Endothelial cell of umbilical vein (primary cell): ENCODE results near the gene DCTD. TPM values are rescaled to one million over a fixed set of nuclear protein-coding genes. Genes with fewer than 3 reads are reported as not detected.

Experiments used
- BruUV-seq: library from RNA; stranded (reverse); fragments of 400-500 nt; replicated peaks from 2 replicates; lab custom pipeline; 2021; lab: Mats Ljungman, UMichigan
- CTCF ChIA-PET: fragments of 300-600, 350-600 bp; sonication (Branson Sonifier 250); formaldehyde crosslinking; loops from one replicate; lab custom pipeline; 2021; ENCODE audit warnings: antibody characterized with exemption, inconsistent platforms; lab: Charles Lee
- POLR2A ChIA-PET: fragments of 300-600, 350-600 bp; sonication (Branson Sonifier 250); formaldehyde crosslinking; loops from one replicate; lab custom pipeline; 2021; ENCODE audit warnings: antibody characterized with exemption, inconsistent platforms; lab: Charles Lee
- DNase-seq: peaks from one replicate; pipeline ENCODE4 v3.0.0-alpha.2; 2011; ENCODE audit warnings: low read depth, low spot score
- FAIRE-seq: peaks from 2 replicates; lab custom pipeline; 2011; peaks lifted over from hg19 to GRCh38; lab: Jason Lieb, UNC
- H2AFZ ChIP-seq: 2 replicates; pipeline ENCODE4 v1.6.0; 2012; ENCODE audit warnings: low read depth, low read length, control low read depth, inconsistent platforms
- H3K27ac ChIP-seq: 2 replicates; pipeline ENCODE4 v1.5.1; 2011; ENCODE audit warnings: low read depth, mild to moderate bottlenecking, control low read depth, low read length, moderate library complexity; ENCODE audit not compliant: insufficient read depth
- H3K27me3 ChIP-seq, 2 experiments: 2 replicates each; pipeline versions ENCODE4 v1.6.0 to v1.6.1; 2011; ENCODE audit warnings: low read length in 2 of 2, mixed read lengths in 1 of 2; ENCODE audit not compliant: control insufficient read depth in 2 of 2, insufficient read depth in 2 of 2
- H3K36me3 ChIP-seq, 2 experiments: 2 replicates in 1 of 2; 3 replicates in 1 of 2; pipeline ENCODE4 v1.5.1; 2011; ENCODE audit warnings: low read length in 2 of 2, mild to moderate bottlenecking in 1 of 2, moderate library complexity in 1 of 2; ENCODE audit not compliant: control insufficient read depth in 2 of 2, insufficient read depth in 2 of 2; ENCODE audit errors: extremely low read depth in 1 of 2
- H3K4me1 ChIP-seq: 3 replicates; pipeline ENCODE4 v1.5.1; 2011; ENCODE audit warnings: mild to moderate bottlenecking, low read length; ENCODE audit not compliant: control insufficient read depth, insufficient read depth; ENCODE audit errors: extremely low read depth
- H3K4me2 ChIP-seq: 2 replicates; pipeline ENCODE4 v1.6.1; 2011; ENCODE audit warnings: low read length, control low read depth, mixed read lengths; ENCODE audit not compliant: insufficient read depth
- H3K4me3 ChIP-seq, 3 experiments: fragments of 200-600 bp in 1 of 3; sonication (generic), shearing (Covaris generic) in 1 of 3; replicated peaks in 1 of 3; 2 replicates each; pipeline ENCODE4 v1.5.1; 2011 to 2016; ENCODE audit warnings: control low read depth in 3 of 3, low read length in 3 of 3, mild to moderate bottlenecking in 2 of 3, inconsistent platforms in 1 of 3, low read depth in 1 of 3, moderate library complexity in 1 of 3; ENCODE audit not compliant: insufficient read depth in 1 of 3
- H3K79me2 ChIP-seq: 2 replicates; pipeline ENCODE4 v1.6.0; 2012; ENCODE audit warnings: low read length, inconsistent platforms; ENCODE audit not compliant: control insufficient read depth, insufficient read depth
- H3K9ac ChIP-seq: replicated peaks from 2 replicates; pipeline ENCODE3; 2011; ENCODE audit warnings: low read length, control low read depth; ENCODE audit not compliant: insufficient read depth; ENCODE audit errors: extremely low read depth
- H3K9me1 ChIP-seq: replicated peaks from 3 replicates; pipeline ENCODE4 v1.6.0; 2011; ENCODE audit warnings: mild to moderate bottlenecking, low read length; ENCODE audit not compliant: control insufficient read depth, insufficient read depth; ENCODE audit errors: extremely low read depth
- H3K9me3 ChIP-seq: replicated peaks from 2 replicates; pipeline ENCODE4 v1.5.1; 2012; ENCODE audit warnings: low read length, inconsistent platforms; ENCODE audit not compliant: control insufficient read depth, insufficient read depth
- H4K20me1 ChIP-seq: replicated peaks from 2 replicates; pipeline ENCODE3; 2011; ENCODE audit warnings: mild to moderate bottlenecking, low read length; ENCODE audit not compliant: control insufficient read depth, insufficient read depth; ENCODE audit errors: extremely low read depth
- EZH2 ChIP-seq: IDR thresholded peaks from 2 replicates; pipeline ENCODE4 v1.6.1; 2012; ENCODE audit warnings: borderline replicate concordance, low read depth, mild to moderate bottlenecking, moderate library complexity, low read length, inconsistent platforms; ENCODE audit not compliant: severe bottlenecking
- FOS ChIP-seq: IDR thresholded peaks from 2 replicates; pipeline ENCODE4 v1.6.1; 2011; ENCODE audit warnings: mild to moderate bottlenecking, low read length, moderate library complexity, borderline replicate concordance; ENCODE audit not compliant: insufficient read depth
- GATA2 ChIP-seq: IDR thresholded peaks from 2 replicates; pipeline ENCODE4 v1.7.0; 2011; ENCODE audit warnings: low read depth, mild to moderate bottlenecking, moderate library complexity, mixed read lengths, low read length; ENCODE audit not compliant: insufficient read length, insufficient read depth
- JUN ChIP-seq: IDR thresholded peaks from 2 replicates; pipeline ENCODE4 v1.6.1; 2011; ENCODE audit warnings: borderline replicate concordance, low read depth; ENCODE audit not compliant: insufficient read length, insufficient read depth
- MYC ChIP-seq: IDR thresholded peaks from one replicate; pipeline ENCODE4 v1.6.1; 2011; ENCODE audit warnings: mild to moderate bottlenecking, low read depth, low read length
- POLR2A ChIP-seq: IDR thresholded peaks from 2 replicates; pipeline ENCODE4 v1.6.1; 2012; ENCODE audit warnings: low read depth, mild to moderate bottlenecking, control low read depth, low read length
- POLR2AphosphoS5 ChIP-seq: IDR thresholded peaks from 2 replicates; pipeline ENCODE4 v1.6.1; 2012; ENCODE audit warnings: low read depth, mild to moderate bottlenecking, control low read depth, low read length, moderate library complexity; ENCODE audit not compliant: insufficient read depth
- dilution Hi-C: fragments of 300-500 bp; cut with MboI; formaldehyde crosslinking; loops from one replicate; pipeline ENCODE4 v1.15.0; 2019; ENCODE audit warnings: low sequenced_read_pairs; ENCODE audit not compliant: extremely low pct_ligation_motif_present
- intact Hi-C: fragments of 100-400 bp; cut with micrococcal nuclease; formaldehyde crosslinking; loops from one replicate; pipeline ENCODE4 v1.10.0; 2022
- polyA plus RNA-seq, 4 experiments: library from polyadenylated mRNA; depleted of rRNA in 3 of 4; stranded (reverse) in 3 of 4; unstranded in 1 of 4; fragments of >200 nt; gene quantifications; 2 replicates each; pipeline versions ENCODE4 v1.2.1 to v1.2.3, GENCODE V29; 2011 to 2012; ENCODE audit warnings: missing spikeins in 1 of 4
- total RNA-seq: library from RNA; stranded (reverse); gene quantifications from 2 replicates; pipeline ENCODE4 v1.2.3, GENCODE V29; 2021
- TF ChIP-seq, protein P1 (sequence below), 2 donors: IDR thresholded peaks; 1 replicate in 1 of 2; 2 replicates in 1 of 2; pipeline ENCODE4 v1.5.1; 2011; ENCODE audit warnings: low read length in 2 of 2, mild to moderate bottlenecking in 2 of 2, moderate library complexity in 2 of 2, control low read depth in 1 of 2, inconsistent platforms in 1 of 2, low read depth in 1 of 2; ENCODE audit not compliant: insufficient read depth in 1 of 2; ENCODE audit errors: extremely low read depth in 1 of 2
- TF ChIP-seq, protein P2 (sequence below): IDR thresholded peaks from 2 replicates; pipeline ENCODE4 v1.6.1; 2011; ENCODE audit not compliant: insufficient read depth, insufficient read length

The DCTD gene
- total and polyA plus RNA-seq, 2 donors (not counting 3 experiments of a cell fraction or from before 2014, with no cell fraction given) = 105 to 111 TPM

DNA sequence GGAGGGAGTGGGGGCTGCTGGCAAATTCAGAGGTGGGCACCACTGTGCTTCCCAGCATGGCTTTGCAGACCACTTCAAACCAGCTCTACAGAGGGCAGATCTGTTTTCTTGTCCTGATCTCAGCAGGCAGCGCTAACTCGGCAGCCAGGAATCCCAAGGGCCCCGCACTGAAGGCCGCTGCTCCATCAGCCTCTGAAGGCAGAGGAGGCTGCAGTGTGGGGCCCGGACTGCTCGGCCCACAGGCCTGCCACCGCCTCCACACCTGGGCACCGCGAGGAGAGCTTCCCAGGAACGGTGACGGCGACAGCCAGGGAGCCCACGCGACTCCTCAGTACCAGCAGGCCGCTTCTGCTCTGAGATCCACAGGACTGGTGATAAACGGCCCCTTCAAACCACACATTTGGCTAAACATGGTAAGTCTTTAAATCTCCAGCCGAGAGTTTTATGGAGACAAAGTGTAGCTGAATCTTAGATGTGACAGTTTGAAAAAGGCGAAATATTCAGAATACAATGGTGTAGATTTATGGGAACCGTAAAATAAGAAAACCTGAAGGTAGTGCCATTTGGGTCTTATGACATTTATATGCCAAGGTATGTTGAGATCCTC is 23.6 kb downstream of the DCTD start:
- ChIA-PET POLR2A (no interaction called here), CTCF (no interaction called here)
- BruUV-seq = no TSS peak
- DNase-seq (no peak), FAIRE-seq (peak; percentile 37)
- Histone ChIP-seq H3K9ac (no peak overlapping the region), H3K27me3 (no peaks in the 10 kb centered on the region), H2AFZ (no peak overlapping the region), H3K4me3 (no peak overlapping the region), H3K4me1 (no peaks in the 10 kb centered on the region), H3K9me1 (no peaks in the 10 kb centered on the region), H4K20me1 (no peaks in the 10 kb centered on the region), H3K79me2 (no peaks in the 10 kb centered on the region), H3K36me3 (peaks cover 13 to 41% of the 10 kb centered on the region in 2 experiments), H3K9me3 (no peaks in the 10 kb centered on the region), H3K27ac (no peak overlapping the region), H3K4me2 (no peak overlapping the region)
- TF ChIP-seq GATA2 = no peak
- TF ChIP-seq, protein P1, sequence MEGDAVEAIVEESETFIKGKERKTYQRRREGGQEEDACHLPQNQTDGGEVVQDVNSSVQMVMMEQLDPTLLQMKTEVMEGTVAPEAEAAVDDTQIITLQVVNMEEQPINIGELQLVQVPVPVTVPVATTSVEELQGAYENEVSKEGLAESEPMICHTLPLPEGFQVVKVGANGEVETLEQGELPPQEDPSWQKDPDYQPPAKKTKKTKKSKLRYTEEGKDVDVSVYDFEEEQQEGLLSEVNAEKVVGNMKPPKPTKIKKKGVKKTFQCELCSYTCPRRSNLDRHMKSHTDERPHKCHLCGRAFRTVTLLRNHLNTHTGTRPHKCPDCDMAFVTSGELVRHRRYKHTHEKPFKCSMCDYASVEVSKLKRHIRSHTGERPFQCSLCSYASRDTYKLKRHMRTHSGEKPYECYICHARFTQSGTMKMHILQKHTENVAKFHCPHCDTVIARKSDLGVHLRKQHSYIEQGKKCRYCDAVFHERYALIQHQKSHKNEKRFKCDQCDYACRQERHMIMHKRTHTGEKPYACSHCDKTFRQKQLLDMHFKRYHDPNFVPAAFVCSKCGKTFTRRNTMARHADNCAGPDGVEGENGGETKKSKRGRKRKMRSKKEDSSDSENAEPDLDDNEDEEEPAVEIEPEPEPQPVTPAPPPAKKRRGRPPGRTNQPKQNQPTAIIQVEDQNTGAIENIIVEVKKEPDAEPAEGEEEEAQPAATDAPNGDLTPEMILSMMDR (IDR thresholded peaks at IDR 0.05; ENCODE audit: extremely low read depth in 1 of 2, insufficient read depth in 1 of 2, low read depth in 1 of 2, low read length in 2 of 2) = no peak
- intact Hi-C loops (no loop called here), dilution Hi-C loops (no loop called here)

DNA sequence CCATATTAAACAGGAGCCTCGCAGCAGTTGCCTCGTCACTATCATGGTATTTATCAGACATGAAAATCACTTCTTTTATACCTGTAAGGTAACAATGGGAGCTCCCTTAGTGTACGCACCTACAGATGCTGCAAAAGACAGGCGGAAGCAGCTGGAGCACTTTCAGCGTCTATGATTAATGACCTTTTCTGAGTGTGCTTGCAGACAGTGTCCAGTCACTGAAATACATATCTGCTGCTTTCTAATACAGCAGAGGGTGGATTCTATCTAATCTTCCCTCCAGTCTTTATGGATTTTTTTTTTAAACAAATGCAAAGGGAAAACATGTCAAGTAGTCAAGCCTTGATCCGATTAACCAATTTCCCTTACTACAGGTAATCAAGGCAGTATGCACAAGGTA is 24.1 kb downstream of the DCTD start:
- POLR2A ChIA-PET = no interaction called here
- H3K9me1 ChIP-seq = no peaks in the 10 kb centered on the region
- no peaks in the 10 kb centered on the region for H4K20me1 ChIP-seq
- intact Hi-C loops = no loop called here
- no TSS peak for BruUV-seq
- H3K4me2 ChIP-seq = no peak overlapping the region
- CTCF ChIA-PET = no interaction called here
- FAIRE-seq = no peak
- no peak overlapping the region for H3K9ac ChIP-seq
- H3K27ac ChIP-seq = no peak overlapping the region
- TF ChIP-seq EZH2 (no peak), MYC (no peak), GATA2 (no peak), FOS (no peak), POLR2AphosphoS5 (no peak), POLR2A (no peak), JUN (no peak)
- TF ChIP-seq, protein P1 (IDR thresholded peaks at IDR 0.05; ENCODE audit: extremely low read depth in 1 of 2, insufficient read depth in 1 of 2, low read depth in 1 of 2, low read length in 2 of 2) = no peak
- TF ChIP-seq, protein P2, sequence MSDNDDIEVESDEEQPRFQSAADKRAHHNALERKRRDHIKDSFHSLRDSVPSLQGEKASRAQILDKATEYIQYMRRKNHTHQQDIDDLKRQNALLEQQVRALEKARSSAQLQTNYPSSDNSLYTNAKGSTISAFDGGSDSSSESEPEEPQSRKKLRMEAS = no peak
- H2AFZ ChIP-seq = no peak overlapping the region
- no peaks in the 10 kb centered on the region for H3K4me1 ChIP-seq
- H3K36me3 ChIP-seq = peaks cover 13 to 40% of the 10 kb centered on the region in 2 experiments
- DNase-seq = no peak
- H3K27me3 ChIP-seq = no peaks in the 10 kb centered on the region
- no peaks in the 10 kb centered on the region for H3K9me3 ChIP-seq
- no peaks in the 10 kb centered on the region for H3K79me2 ChIP-seq
- dilution Hi-C loops = no loop called here
- no peak overlapping the region for H3K4me3 ChIP-seq
